GM19324 (cell line): ENCODE measurements around the gene DHRSX.
"Not testable (repeated sequence)": the region's sequence is repeated elsewhere in the genome, so short reads cannot be mapped to it uniquely, and the experiment has no call there.

Source experiments
- ATAC-seq: cut with Tn5 transposase; IDR thresholded peaks from one replicate; pipeline ENCODE4 v1.9.1; 2021; ENCODE audit warnings: mild to moderate bottlenecking, moderate library complexity; ENCODE audit not compliant: unreplicated experiment, low FRiP score

DHRSX gene

GRCh38 chrX:2500091-2500802 lies 529 bp downstream of the DHRSX start:
- ATAC-seq = peak; percentile 43

- no peak for ATAC-seq
These were observed 1.3 kb downstream of the DHRSX start for GRCh38 chrX:2499507-2499906.

- ATAC-seq = no peak
These were observed 1.9 kb downstream of the DHRSX start for GRCh38 chrX:2498781-2499302.

- no peak for ATAC-seq
These were observed 2.6 kb downstream of the DHRSX start for GRCh38 chrX:2497961-2498780.

GRCh38 chrX:2495595-2495994 lies 5.2 kb downstream of the DHRSX start:
- no peak for ATAC-seq

- ATAC-seq = no peak
These were observed 8.1 kb downstream of the DHRSX start for GRCh38 chrX:2492531-2493218.

GRCh38 chrX:2490634-2491033 lies 10.1 kb downstream of the DHRSX start:
- ATAC-seq = no peak

GRCh38 chrX:2489446-2490445 lies 11.0 kb downstream of the DHRSX start:
- ATAC-seq = no peak

- no peak for ATAC-seq
These were observed 12.0 kb downstream of the DHRSX start for GRCh38 chrX:2488621-2489285.

GRCh38 chrX:2487366-2487765 lies 13.4 kb downstream of the DHRSX start:
- ATAC-seq = no peak

GRCh38 chrX:2486476-2487133 lies 14.2 kb downstream of the DHRSX start:
- ATAC-seq = no peak

- no peak for ATAC-seq
These were observed 14.9 kb downstream of the DHRSX start for GRCh38 chrX:2485789-2486345.

GRCh38 chrX:2484721-2485648 lies 15.8 kb downstream of the DHRSX start:
- no peak for ATAC-seq

GRCh38 chrX:2484256-2484655 lies 16.5 kb downstream of the DHRSX start:
- ATAC-seq = no peak

GRCh38 chrX:2483398-2484060 lies 17.2 kb downstream of the DHRSX start:
- ATAC-seq = no peak

GRCh38 chrX:2481597-2481996 lies 19.2 kb downstream of the DHRSX start:
- ATAC-seq = not testable (repeated sequence)

GRCh38 chrX:2479982-2480381 lies 20.8 kb downstream of the DHRSX start:
- ATAC-seq = not testable (repeated sequence)
